H1 (cell line): ENCODE data around the gene CSTF3. TPM values are rescaled to one million over a fixed set of nuclear protein-coding genes. Genes with fewer than 3 reads are reported as not detected.

Experiments
- CTCF ChIA-PET: fragments of 300-600 bp; sonication (Branson Sonifier 250); formaldehyde crosslinking; loops from one replicate; lab custom pipeline; 2021; ENCODE audit not compliant: partially characterized antibody; lab: Charles Lee
- POLR2A ChIA-PET: fragments of 300-600 bp; sonication (Branson Sonifier 250); formaldehyde crosslinking; loops from one replicate; lab custom pipeline; 2021; ENCODE audit warnings: inconsistent platforms; ENCODE audit not compliant: partially characterized antibody; lab: Charles Lee
- DNase-seq, 2 experiments: peaks; one replicate each; pipeline versions ENCODE4 v3.0.0 to v3.0.0-alpha.2; 2010 to 2022; ENCODE audit warnings: low spot score in 2 of 2, low read depth in 1 of 2, mixed read lengths in 1 of 2
- FAIRE-seq: peaks from 2 replicates; lab custom pipeline; 2011; peaks lifted over from hg19 to GRCh38; lab: Jason Lieb, UNC
- H2AFZ ChIP-seq: 2 replicates; pipeline ENCODE4 v1.8.1; 2012; ENCODE audit warnings: low read length, inconsistent platforms
- H2AK5ac ChIP-seq: 2 replicates; pipeline ENCODE4 v1.6.1; 2013; ENCODE audit warnings: low read depth, low read length
- H2BK120ac ChIP-seq: replicated peaks from 2 replicates; pipeline ENCODE3; 2013; ENCODE audit warnings: low read depth, low read length, inconsistent platforms
- H2BK12ac ChIP-seq: 2 replicates; pipeline ENCODE4 v1.6.1; 2013; ENCODE audit warnings: low read depth, low read length
- H2BK15ac ChIP-seq: 2 replicates; pipeline ENCODE4 v1.6.1; 2013; ENCODE audit warnings: low read length
- H2BK20ac ChIP-seq: 2 replicates; pipeline ENCODE4 v1.6.1; 2013; ENCODE audit warnings: low read length
- H2BK5ac ChIP-seq: 2 replicates; pipeline ENCODE4 v1.6.1; 2013; ENCODE audit warnings: low read depth, low read length
- H3K14ac ChIP-seq: 2 replicates; pipeline ENCODE4 v1.6.1; 2013; ENCODE audit warnings: inconsistent platforms; ENCODE audit not compliant: insufficient read length
- H3K18ac ChIP-seq: 2 replicates; pipeline ENCODE4 v1.6.1; 2013; ENCODE audit warnings: low read length; ENCODE audit errors: extremely low read depth
- H3K23ac ChIP-seq: 2 replicates; pipeline ENCODE4 v1.6.1; 2013; ENCODE audit warnings: inconsistent platforms; ENCODE audit not compliant: insufficient read length
- H3K23me2 ChIP-seq: 2 replicates; pipeline ENCODE4 v1.6.1; 2013; ENCODE audit warnings: low read depth, low read length
- H3K27ac ChIP-seq: 2 replicates; pipeline ENCODE4 v1.6.1; 2011; ENCODE audit warnings: low read depth, low read length, inconsistent platforms
- H3K27me3 ChIP-seq, 4 experiments: replicated peaks in 1 of 4; 1 replicate in 1 of 4; 2 replicates in 3 of 4; pipeline versions ENCODE4 v1.6.1 to v1.8.1; 2011 to 2013; ENCODE audit warnings: low read length in 3 of 4, mild to moderate bottlenecking in 3 of 4, inconsistent platforms in 2 of 4, mixed read lengths in 2 of 4, moderate library complexity in 1 of 4; ENCODE audit not compliant: control insufficient read depth in 3 of 4, insufficient read depth in 3 of 4; ENCODE audit errors: extremely low read depth in 1 of 4
- H3K36me3 ChIP-seq, 4 experiments: 2 replicates each; pipeline versions ENCODE4 v1.6.1 to v1.8.1; 2011 to 2013; ENCODE audit warnings: mild to moderate bottlenecking in 4 of 4, low read length in 3 of 4, moderate library complexity in 2 of 4, control low read depth in 1 of 4, inconsistent platforms in 1 of 4; ENCODE audit not compliant: insufficient read depth in 4 of 4, control insufficient read depth in 2 of 4
- H3K4ac ChIP-seq: replicated peaks from 2 replicates; pipeline ENCODE3; 2013; ENCODE audit warnings: low read length, low read depth, mixed read lengths, inconsistent platforms; ENCODE audit not compliant: insufficient read length
- H3K4me1 ChIP-seq, 4 experiments: replicated peaks in 1 of 4; 1 replicate in 1 of 4; 2 replicates in 3 of 4; pipeline versions ENCODE4 v1.6.1 to v1.8.1; 2011 to 2013; ENCODE audit warnings: low read length in 3 of 4, inconsistent platforms in 2 of 4, mixed read lengths in 1 of 4; ENCODE audit not compliant: insufficient read depth in 4 of 4, control insufficient read depth in 3 of 4
- H3K4me2 ChIP-seq, 2 experiments: 2 replicates each; pipeline versions ENCODE4 v1.6.1 to v1.8.1; 2011 to 2013; ENCODE audit warnings: low read depth in 2 of 2, low read length in 2 of 2, control low read depth in 1 of 2, inconsistent platforms in 1 of 2, mild to moderate bottlenecking in 1 of 2; ENCODE audit not compliant: insufficient read depth in 1 of 2
- H3K4me3 ChIP-seq, 4 experiments: fragments of 200-600, 300-600 bp in 1 of 4; sonication (generic), shearing (Covaris generic), sonication (Bioruptor Twin) in 1 of 4; 2 replicates each; pipeline versions ENCODE4 v1.5.1 to v1.8.1; 2011 to 2016; ENCODE audit warnings: low read length in 4 of 4, low read depth in 3 of 4, control low read depth in 2 of 4, inconsistent platforms in 2 of 4, mild to moderate bottlenecking in 2 of 4, mixed read lengths in 1 of 4, moderate library complexity in 1 of 4; ENCODE audit not compliant: insufficient read depth in 2 of 4; ENCODE audit errors: extremely low read depth in 1 of 4
- H3K56ac ChIP-seq: replicated peaks from 2 replicates; pipeline ENCODE3; 2013; ENCODE audit warnings: low read depth, mild to moderate bottlenecking, mixed read lengths, low read length, inconsistent platforms; ENCODE audit not compliant: insufficient read length
- H3K79me1 ChIP-seq: 2 replicates; pipeline ENCODE4 v1.6.1; 2013; ENCODE audit warnings: low read depth, low read length, control low read depth
- H3K79me2 ChIP-seq, 2 experiments: 2 replicates each; pipeline versions ENCODE4 v1.6.1 to v1.8.1; 2012 to 2013; ENCODE audit warnings: low read length in 2 of 2, mild to moderate bottlenecking in 2 of 2, inconsistent platforms in 1 of 2; ENCODE audit not compliant: insufficient read depth in 2 of 2, control insufficient read depth in 1 of 2
- H3K9ac ChIP-seq, 4 experiments: replicated peaks in 1 of 4; 1 replicate in 1 of 4; 2 replicates in 3 of 4; pipeline versions ENCODE4 v1.6.1 to v1.8.1; 2011 to 2013; ENCODE audit warnings: low read depth in 3 of 4, low read length in 3 of 4, control low read depth in 2 of 4, mild to moderate bottlenecking in 2 of 4, moderate library complexity in 2 of 4, inconsistent platforms in 1 of 4; ENCODE audit errors: extremely low read depth in 1 of 4
- H3K9me3 ChIP-seq, 2 experiments: 2 replicates each; pipeline versions ENCODE4 v1.6.1 to v1.8.1; 2012 to 2013; ENCODE audit warnings: mild to moderate bottlenecking in 2 of 2, moderate library complexity in 2 of 2, control low read depth in 1 of 2, inconsistent platforms in 1 of 2, low read depth in 1 of 2, low read length in 1 of 2, mixed read lengths in 1 of 2; ENCODE audit not compliant: insufficient read depth in 2 of 2
- H4K20me1 ChIP-seq, 2 experiments: replicated peaks in 1 of 2; 2 replicates each; pipeline versions ENCODE3 to v1.8.1; 2011 to 2013; ENCODE audit warnings: inconsistent platforms in 2 of 2, low read length in 2 of 2, mild to moderate bottlenecking in 1 of 2; ENCODE audit not compliant: insufficient read depth in 2 of 2, control insufficient read depth in 1 of 2
- H4K5ac ChIP-seq: 2 replicates; pipeline ENCODE4 v1.6.1; 2013; ENCODE audit warnings: low read length, low read depth, mixed read lengths, inconsistent platforms; ENCODE audit not compliant: insufficient read length
- H4K8ac ChIP-seq: 2 replicates; pipeline ENCODE4 v1.8.0; 2013; ENCODE audit warnings: mild to moderate bottlenecking, moderate library complexity, low read length, inconsistent platforms; ENCODE audit not compliant: insufficient read depth; ENCODE audit errors: extremely low read depth
- H4K91ac ChIP-seq: replicated peaks from 2 replicates; pipeline ENCODE3; 2013; ENCODE audit warnings: low read length, mixed read lengths, inconsistent platforms; ENCODE audit not compliant: insufficient read length
- BCL11A ChIP-seq, 2 experiments: IDR thresholded peaks; one replicate each; pipeline ENCODE4 v1.6.1; 2011; ENCODE audit warnings: low read depth in 2 of 2, low read length in 2 of 2, mild to moderate bottlenecking in 2 of 2
- CBX5 ChIP-seq: fragments of 300-800, 300-1000 bp; sonication (generic); IDR thresholded peaks from 2 replicates; pipeline ENCODE4 v1.7.1; 2016; ENCODE audit warnings: antibody characterized with exemption, low read length, low read depth
- CHD1 ChIP-seq: IDR thresholded peaks from 2 replicates; pipeline ENCODE4 v1.6.1; 2012; ENCODE audit warnings: low read depth, low read length, improper control_type of control experiment
- EP300 ChIP-seq, 2 experiments: IDR thresholded peaks; 1 replicate in 1 of 2; 2 replicates in 1 of 2; pipeline ENCODE4 v1.6.1; 2011 to 2012; ENCODE audit warnings: low read depth in 2 of 2, low read length in 2 of 2, mild to moderate bottlenecking in 2 of 2, borderline replicate concordance in 1 of 2, inconsistent platforms in 1 of 2, moderate library complexity in 1 of 2
- GABPA ChIP-seq: IDR thresholded peaks from 2 replicates; pipeline ENCODE4 v1.6.1; 2011; ENCODE audit warnings: mild to moderate bottlenecking, low read length, moderate library complexity, borderline replicate concordance; ENCODE audit not compliant: insufficient read depth
- HDAC2 ChIP-seq, 2 experiments: fragments of 300-600 bp in 1 of 2; sonication (generic) in 1 of 2; IDR thresholded peaks; 2 replicates each; pipeline ENCODE4 v1.6.1; 2011 to 2012; ENCODE audit warnings: low read depth in 2 of 2, low read length in 2 of 2, mild to moderate bottlenecking in 2 of 2, moderate library complexity in 2 of 2, borderline replicate concordance in 1 of 2, inconsistent platforms in 1 of 2
- KDM4A ChIP-seq: IDR thresholded peaks from one replicate; pipeline ENCODE4 v1.7.1; 2012; ENCODE audit warnings: low read depth, mild to moderate bottlenecking, moderate library complexity, low read length, inconsistent platforms; ENCODE audit not compliant: severe bottlenecking
- POU5F1 ChIP-seq: IDR thresholded peaks from 2 replicates; pipeline ENCODE4 v1.6.1; 2011; ENCODE audit warnings: low read depth, mild to moderate bottlenecking, low read length, moderate library complexity
- RFX5 ChIP-seq: IDR thresholded peaks from 2 replicates; pipeline ENCODE4 v1.6.1; 2011; ENCODE audit warnings: low read depth, low read length, improper control_type of control experiment, borderline replicate concordance
- RNF2 ChIP-seq: fragments of 200-900, 300-1000 bp; sonication (generic); IDR thresholded peaks from 2 replicates; pipeline ENCODE4 v1.7.1; 2016; ENCODE audit warnings: borderline replicate concordance, low read depth, mild to moderate bottlenecking, antibody characterized with exemption, low read length; ENCODE audit not compliant: poor library complexity, severe bottlenecking; ENCODE audit errors: missing control alignments
- SIN3A ChIP-seq, 2 experiments: IDR thresholded peaks in 1 of 2; conservative IDR thresholded peaks in 1 of 2; 2 replicates each; pipeline ENCODE4 v1.6.1; 2011 to 2012; ENCODE audit warnings: low read length in 2 of 2, improper control_type of control experiment in 1 of 2, low read depth in 1 of 2, mild to moderate bottlenecking in 1 of 2
- SP4 ChIP-seq: IDR thresholded peaks from 2 replicates; pipeline ENCODE4 v1.6.1; 2012; ENCODE audit warnings: low read length, inconsistent platforms
- TBP ChIP-seq: IDR thresholded peaks from 2 replicates; pipeline ENCODE4 v1.6.1; 2011; ENCODE audit warnings: low read depth, low read length, improper control_type of control experiment
- polyA plus RNA-seq, 7 experiments: library from polyadenylated mRNA; depleted of rRNA in 3 of 7; stranded (reverse) in 5 of 7; unstranded in 2 of 7; fragments of >200 nt in 5 of 7; fragments of 200-250 nt in 2 of 7; gene quantifications; 1 replicate in 5 of 7; 2 replicates in 1 of 7; 4 replicates in 1 of 7; pipeline versions ENCODE4 v1.2.1 to v1.2.3, GENCODE V29; 2011 to 2013; ENCODE audit warnings: missing spikeins in 2 of 7, mixed read lengths in 2 of 7
- total RNA-seq: library from RNA; stranded (reverse); fragmentation: NEBNext Ultra II Directional; extraction: Animal tissue kit (Norgen Biotek cat#: 25700); gene quantifications from 2 replicates; pipeline ENCODE4 v1.2.1, GENCODE V29; 2021

The CSTF3 gene
- total and polyA plus RNA-seq, 2 of the 8 experiments (the other 6 are each of a cell fraction or from before 2014, with no cell fraction given): 22.3 to 54.7 TPM

DNA sequence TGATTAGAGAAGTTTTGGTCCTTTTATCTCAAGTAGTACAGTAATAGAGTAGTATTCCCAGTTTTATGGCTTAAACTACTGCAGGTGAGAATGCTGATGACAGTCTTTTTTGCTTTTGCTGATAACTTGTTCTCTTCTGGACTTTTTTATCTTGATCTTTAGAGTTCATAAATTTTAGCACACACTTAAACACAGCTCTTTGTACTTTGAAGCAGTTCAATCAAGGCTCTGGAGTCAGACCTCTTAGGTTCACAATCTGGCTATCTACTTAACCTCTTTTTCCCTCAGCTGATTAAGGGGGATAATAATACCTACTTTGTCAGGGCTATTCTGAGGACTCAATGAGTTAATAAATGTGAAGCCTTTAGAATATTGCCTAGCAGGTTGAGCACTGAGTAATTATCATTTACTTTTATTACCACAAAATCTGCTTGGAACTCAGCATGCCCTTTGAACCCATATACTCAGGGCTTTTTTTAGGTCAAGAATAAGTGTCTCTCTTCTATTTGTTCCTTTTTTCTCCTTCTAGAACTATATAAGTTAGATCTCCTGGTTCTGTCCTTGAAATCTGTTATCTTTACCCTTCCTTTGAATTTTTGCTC, 51.9 kb downstream of the CSTF3 start:
- Histone ChIP-seq H2BK15ac (no peak overlapping the region), H3K79me1 (no peaks in the 10 kb centered on the region), H3K56ac (no peak overlapping the region), H3K27ac (no peak overlapping the region), H3K14ac (no peak overlapping the region), H3K23me2 (no peaks in the 10 kb centered on the region), H2BK20ac (no peak overlapping the region), H4K20me1 (no peaks in the 10 kb centered on the region), H4K91ac (no peak overlapping the region), H3K9me3 (no peaks in the 10 kb centered on the region), H3K18ac (no peak overlapping the region), H4K5ac (no peak overlapping the region), H3K4me3 (no peak overlapping the region), H3K36me3 (peaks cover 0 to 24% (median 0%) of the 10 kb centered on the region in 4 experiments; a peak in 5 of 8 replicates), H2BK12ac (no peak overlapping the region), H3K9ac (no peak overlapping the region), H3K4ac (no peak overlapping the region), H3K4me2 (no peak overlapping the region), H3K4me1 (no peaks in the 10 kb centered on the region), H2BK5ac (no peak overlapping the region), H3K27me3 (no peaks in the 10 kb centered on the region), H2AK5ac (no peak overlapping the region), H2BK120ac (no peak overlapping the region), H4K8ac (no peak overlapping the region), H3K23ac (no peak overlapping the region), H2AFZ (no peak overlapping the region), H3K79me2 (no peaks in the 10 kb centered on the region)
- POLR2A ChIA-PET: interaction anchor here (0.8 to 1.6 kb wide), 3 partner anchors 12 to 24 kb away, joined by 3 to 5 read pairs (median 3); no protein-coding TSS in a partner anchor
- FAIRE-seq: no peak
- DNase-seq: no peak
- CTCF ChIA-PET: interaction anchor here (1.3 to 1.5 kb wide), 2 partner anchors 44 to 150 kb away, joined by 3 to 5 read pairs; no protein-coding TSS in a partner anchor
- TF ChIP-seq RNF2 (no peak), SP4 (no peak), GABPA (no peak), RFX5 (no peak), KDM4A (no peak), EP300 (IDR thresholded peaks at IDR 0.05; ENCODE audit: borderline replicate concordance in 1 of 2, low read depth in 2 of 2, low read length in 2 of 2) (no peak), CHD1 (no peak), HDAC2 (IDR thresholded peaks at IDR 0.05; ENCODE audit: borderline replicate concordance in 1 of 2, low read depth in 2 of 2, low read length in 2 of 2) (no peak), SIN3A (conservative IDR thresholded peaks at IDR 0.05 in 1 of 2, IDR thresholded peaks at IDR 0.05 in 1 of 2; ENCODE audit: low read depth in 1 of 2, low read length in 2 of 2) (no peak), CBX5 (no peak), TBP (no peak), POU5F1 (no peak), BCL11A (IDR thresholded peaks at IDR 0.05; ENCODE audit: low read depth in 2 of 2, low read length in 2 of 2) (no peak)
